NCI-H524 treated with DMSO at 0.1 percent for 48 hours (cell line): ENCODE data around the gene TIMELESS.
"Not testable (repeated sequence)": the region's sequence is repeated elsewhere in the genome, so short reads cannot be mapped to it uniquely, and the experiment has no call there.

ENCODE experiments used
- DNase-seq: peaks from one replicate; lab custom pipeline; 2025; lab: John Stamatoyannopoulos, UW

TIMELESS gene

GRCh38 chr12:56408799-56409417, 40.3 kb downstream of the TIMELESS start:
- DNase-seq: no peak

- DNase-seq: not testable (repeated sequence)
Observed at GRCh38 chr12:56404227-56404626, 45.0 kb downstream of the TIMELESS start.

- not testable (repeated sequence) for DNase-seq
Observed at GRCh38 chr12:56401612-56402011, 47.6 kb downstream of the TIMELESS start.

- not testable (repeated sequence) for DNase-seq
Observed at GRCh38 chr12:56401125-56401524, 48.1 kb downstream of the TIMELESS start.

- DNase-seq: not testable (repeated sequence)
Observed at GRCh38 chr12:56399466-56399865, 49.8 kb downstream of the TIMELESS start.

- DNase-seq: no peak
Observed at GRCh38 chr12:56398324-56398723, 50.9 kb downstream of the TIMELESS start.

GRCh38 chr12:56392331-56392730, 56.9 kb downstream of the TIMELESS start:
- no peak for DNase-seq

- no peak for DNase-seq
Observed at GRCh38 chr12:56391721-56392120, 57.5 kb downstream of the TIMELESS start.

GRCh38 chr12:56389412-56389811, 59.8 kb downstream of the TIMELESS start:
- DNase-seq: no peak

GRCh38 chr12:56387152-56387736, 62.0 kb downstream of the TIMELESS start:
- DNase-seq: no peak

- no peak for DNase-seq
Observed at GRCh38 chr12:56385873-56386272, 63.4 kb downstream of the TIMELESS start.

- DNase-seq: no peak
Observed at GRCh38 chr12:56382611-56383010, 66.6 kb downstream of the TIMELESS start.

GRCh38 chr12:56377989-56378316, 71.3 kb downstream of the TIMELESS start:
- DNase-seq: no peak

GRCh38 chr12:56377310-56377988, 71.8 kb downstream of the TIMELESS start:
- DNase-seq: no peak

- DNase-seq: no peak
Observed at GRCh38 chr12:56375598-56376434, 73.4 kb downstream of the TIMELESS start.

- no peak for DNase-seq
Observed at GRCh38 chr12:56374726-56375597, 74.3 kb downstream of the TIMELESS start.

GRCh38 chr12:56373515-56373914, 75.7 kb downstream of the TIMELESS start:
- no peak for DNase-seq

- DNase-seq: no peak
Observed at GRCh38 chr12:56366948-56367347, 82.3 kb downstream of the TIMELESS start.
